ENCODE measurements around the gene TBX1.

DNA sequence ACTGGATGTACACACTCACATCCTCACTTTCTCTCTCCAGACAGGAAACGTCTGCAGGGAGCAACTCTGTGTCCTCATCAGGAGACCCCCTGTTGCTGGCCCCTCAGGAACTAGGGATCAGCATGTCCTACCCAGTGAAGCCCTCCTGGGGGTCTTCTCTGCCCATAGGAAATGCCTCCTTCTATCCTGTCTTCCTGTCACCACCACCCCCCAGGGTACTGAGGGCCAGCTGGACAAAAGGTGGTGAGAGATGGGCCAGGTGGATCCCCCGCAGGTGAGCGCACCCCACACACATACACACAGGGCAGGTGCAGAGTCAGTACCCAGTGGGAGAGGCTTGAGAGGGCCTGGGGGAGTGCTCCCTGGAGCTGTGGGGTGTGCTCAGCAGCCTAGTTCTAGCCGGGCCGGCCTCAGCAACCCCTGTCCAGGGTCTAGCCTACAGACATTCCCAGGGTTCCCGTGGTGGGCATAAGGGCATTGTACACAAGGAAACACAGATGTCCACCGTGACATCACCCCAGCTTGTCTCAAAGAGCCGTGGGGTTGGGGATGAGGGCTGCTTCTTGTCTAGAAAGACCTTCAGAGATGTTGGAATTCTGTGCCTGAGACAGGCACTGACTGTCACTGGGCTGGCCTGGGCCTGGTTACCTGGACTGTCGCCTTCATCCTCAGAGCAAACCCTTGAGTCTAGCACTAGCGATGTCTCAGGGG lies 28.0 kb upstream of the TBX1 start:
- TF ChIP-seq GATA3 (IDR thresholded peaks at IDR 0.05; ENCODE audit: low read depth, low read length) (no peak), GATA2 (IDR thresholded peaks at IDR 0.05; ENCODE audit: low read depth, low read length) (no peak)
